Stomach (tissue), 9 donors: ENCODE measurements around the gene TOP2A. TPM values are rescaled to one million over a fixed set of nuclear protein-coding genes. Genes with fewer than 3 reads are reported as not detected.

Source experiments
- DNase-seq, 2 donors: peaks; one replicate each; pipeline versions ENCODE4 v3.0.0 to v3.0.0-alpha.2; 2013 to 2019
- H3K27ac ChIP-seq, 5 donors: fragments of 200-600 bp in 4 of 5; sonication (generic) in 4 of 5; one replicate each; pipeline ENCODE4 v1.5.1; 2013 to 2019; ENCODE audit warnings: mild to moderate bottlenecking in 1 of 5, moderate library complexity in 1 of 5
- H3K27me3 ChIP-seq, 3 donors: fragments of 200-600 bp; sonication (generic); one replicate each; pipeline ENCODE4 v1.5.1; 2017 to 2019; ENCODE audit warnings: mixed run types in 1 of 3
- H3K36me3 ChIP-seq, 4 donors: fragments of 200-600 bp; sonication (generic); 1 replicate in 3 of 4; 2 replicates in 1 of 4; pipeline ENCODE4 v1.5.1; 2016 to 2019
- H3K4me1 ChIP-seq, 4 donors: fragments of 200-600 bp; sonication (generic); one replicate each; pipeline ENCODE4 v1.5.1; 2016 to 2019
- H3K4me3 ChIP-seq, 4 donors: fragments of 200-600 bp; sonication (generic) in 3 of 4; one replicate each; pipeline ENCODE4 v1.5.1; 2016 to 2019; ENCODE audit warnings: mild to moderate bottlenecking in 1 of 4
- H3K9me3 ChIP-seq, 4 donors: fragments of 200-600 bp; sonication (generic); one replicate each; pipeline ENCODE4 v1.5.1; 2016 to 2019
- CTCF ChIP-seq, 7 experiments: fragments of 450-650 bp in 4 of 7; fragments of 200-600 bp in 3 of 7; sonication (generic) in 3 of 7; IDR thresholded peaks; one replicate each; pipeline ENCODE4 v1.5.1; 2016 to 2019; ENCODE audit warnings: antibody characterized with exemption in 7 of 7, control low read depth in 2 of 7, mild to moderate bottlenecking in 1 of 7
- EP300 ChIP-seq: sonication (generic); formaldehyde crosslinking; IDR thresholded peaks from one replicate; pipeline ENCODE4 v1.6.1; 2017; ENCODE audit warnings: antibody characterized with exemption
- POLR2A ChIP-seq, 4 donors: fragments of 450-650 bp; IDR thresholded peaks; one replicate each; pipeline ENCODE4 v1.6.1; 2016; ENCODE audit warnings: antibody characterized with exemption in 4 of 4, control low read depth in 2 of 4, mild to moderate bottlenecking in 1 of 4, moderate library complexity in 1 of 4
- POLR2AphosphoS5 ChIP-seq, 3 donors: sonication (generic); formaldehyde crosslinking; IDR thresholded peaks; one replicate each; pipeline ENCODE4 v1.6.1; 2016; ENCODE audit warnings: antibody characterized with exemption in 3 of 3
- WGBS, 5 donors: extraction: QIAGEN DNeasy Blood & Tissue Kit in 3 of 5; methylation state at CpG; one replicate each; pipeline versions ENCODE4 v1.1.5 to v1.1.7; 2013 to 2018; 5-methylcytosine and 5-hydroxymethylcytosine counted together
- intact Hi-C: fragments of 100-400 bp; cut with DNase I; formaldehyde crosslinking; loops from one replicate; pipeline ENCODE4 v1.15.1; 2023; ENCODE audit warnings: low total_unique reads
- polyA plus RNA-seq, 3 donors: library from polyadenylated mRNA; stranded (reverse); fragments of 200-250 nt; gene quantifications; one replicate each; pipeline ENCODE4 v1.2.3, GENCODE V29; 2013
- total RNA-seq, 5 donors: library from RNA; depleted of rRNA; stranded (reverse); fragments of >200 nt; gene quantifications; one replicate each; pipeline versions ENCODE4 v1.1.0 to v1.2.3, GENCODE V29; 2014 to 2016
- donor health status: healthy with polysubstance abuse.
- donor health status: Bipolar disorder and iron deficiency.
- donor health status: healthy.

The TOP2A gene
- total and polyA plus RNA-seq, 8 donors: 1.2 to 129 (median 13.2) TPM

DNA sequence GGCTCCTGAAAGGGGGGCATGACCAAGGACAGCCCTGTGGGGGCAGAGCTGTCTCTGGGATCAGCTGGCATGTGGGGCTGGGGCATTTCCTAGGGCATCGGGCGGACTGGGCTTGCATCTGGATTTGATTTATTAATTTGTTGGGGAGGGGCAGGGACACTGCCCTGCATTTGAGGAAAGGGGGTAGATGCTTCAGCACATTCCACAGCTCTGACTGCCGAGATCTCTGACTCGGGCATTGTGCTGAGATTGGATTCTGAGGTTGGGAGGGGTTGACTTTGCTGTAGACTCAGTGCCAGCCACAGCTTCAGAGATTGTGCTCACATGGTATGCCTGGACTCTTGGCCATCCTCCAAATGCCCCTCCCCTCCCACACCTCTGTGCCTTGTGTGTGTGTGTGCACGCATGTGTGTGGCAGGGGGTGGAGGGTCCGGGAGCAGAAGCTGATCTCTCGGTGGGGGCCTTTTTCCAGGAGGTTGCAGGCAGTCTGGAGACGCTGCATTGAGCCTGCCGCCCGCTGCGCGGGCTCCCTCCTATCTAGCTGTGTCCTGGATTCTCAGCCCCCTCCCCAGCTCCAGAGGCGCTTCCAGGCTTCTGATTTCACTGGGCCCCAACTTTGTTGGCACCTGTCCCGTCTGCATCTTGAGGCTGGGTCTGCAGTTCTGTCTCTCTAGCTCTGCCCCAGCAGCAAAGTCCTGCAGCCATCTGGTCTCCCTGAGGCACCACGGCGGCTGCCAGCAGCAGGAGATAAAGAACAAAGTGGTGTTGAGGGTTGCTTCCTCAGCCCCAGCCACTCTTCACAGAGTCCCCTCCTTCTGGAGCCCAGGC, 40.5 kb upstream of the TOP2A start:
- no peak overlapping the region for H3K4me3 ChIP-seq
- 11 to 31% (median 26%) methylated on average over 10 to 16 of the region's 16 CpGs for WGBS, 5 donors
- TF ChIP-seq POLR2AphosphoS5 (IDR thresholded peaks at IDR 0.05): peak in 2 of 3 donors; percentile 20 to 27
- TF ChIP-seq EP300: no peak
- no peak for TF ChIP-seq CTCF (IDR thresholded peaks at IDR 0.05)
- H3K36me3 ChIP-seq: peaks cover 12 to 52% (median 48%) of the 10 kb centered on the region in 4 donors
- H3K27me3 ChIP-seq: no peaks in the 10 kb centered on the region
- peak; percentile 62 to 88 for DNase-seq
- H3K27ac ChIP-seq: peak overlapping the region in 4 of 5 donors; percentile 43 to 79 (median 63)
- no peaks in the 10 kb centered on the region for H3K9me3 ChIP-seq
- intact Hi-C loops: no loop called here
- H3K4me1 ChIP-seq: peaks cover 31 to 97% (median 77%) of the 10 kb centered on the region in 4 donors

DNA sequence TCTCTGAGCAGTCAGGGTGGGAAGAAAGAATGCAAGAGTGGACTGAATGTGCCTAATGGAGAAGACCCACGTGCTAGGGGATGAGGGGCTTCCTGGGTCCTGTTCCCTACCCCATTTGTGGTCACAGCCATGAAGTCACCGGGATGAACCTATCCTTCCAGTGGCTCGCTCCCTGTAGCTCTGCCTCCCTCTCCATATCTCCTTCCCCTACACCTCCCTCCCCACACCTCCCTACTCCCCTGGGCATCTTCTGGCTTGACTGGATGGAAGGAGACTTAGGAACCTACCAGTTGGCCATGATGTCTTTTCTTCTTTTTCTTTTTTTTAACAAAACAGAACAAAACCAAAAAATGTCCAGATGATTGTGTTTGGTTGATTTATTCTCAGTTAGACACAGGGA, 39.7 kb upstream of the TOP2A start:
- no peaks in the 10 kb centered on the region for H3K27me3 ChIP-seq
- H3K27ac ChIP-seq: peak overlapping the region in 4 of 5 donors; percentile 43 to 79 (median 63)
- intact Hi-C loops: no loop called here
- 79 to 90% (median 86%) methylated on average over 3 of the region's 3 CpGs for WGBS, 5 donors
- no peak for DNase-seq
- no peak overlapping the region for H3K4me3 ChIP-seq
- no peaks in the 10 kb centered on the region for H3K9me3 ChIP-seq
- peaks cover 13 to 60% (median 54%) of the 10 kb centered on the region in 4 donors for H3K36me3 ChIP-seq
- TF ChIP-seq POLR2AphosphoS5 (IDR thresholded peaks at IDR 0.05) (no peak), POLR2A (IDR thresholded peaks at IDR 0.05) (no peak), CTCF (IDR thresholded peaks at IDR 0.05) (no peak), EP300 (no peak)
- H3K4me1 ChIP-seq: peaks cover 34 to 97% (median 81%) of the 10 kb centered on the region in 4 donors

GRCh38 chr17:40456396-40456951, 38.8 kb upstream of the TOP2A start:
- Histone ChIP-seq H3K27ac (peak overlapping the region in 4 of 5 donors; percentile 43 to 79 (median 63)), H3K36me3 (peaks cover 18 to 61% (median 54%) of the 10 kb centered on the region in 4 donors), H3K9me3 (no peaks in the 10 kb centered on the region), H3K4me1 (peaks cover 40 to 97% (median 80%) of the 10 kb centered on the region in 4 donors), H3K4me3 (no peak overlapping the region), H3K27me3 (no peaks in the 10 kb centered on the region)
- 59 to 81% (median 75%) methylated on average over 15 to 16 of the region's 16 CpGs for WGBS, 5 donors
- DNase-seq: no peak
- intact Hi-C loops: no loop called here
- no peak for TF ChIP-seq POLR2AphosphoS5 (IDR thresholded peaks at IDR 0.05)
- no peak for TF ChIP-seq CTCF (IDR thresholded peaks at IDR 0.05)
- TF ChIP-seq EP300: no peak
- TF ChIP-seq POLR2A (IDR thresholded peaks at IDR 0.05): no peak

- Histone ChIP-seq H3K36me3 (peaks cover 18 to 61% (median 54%) of the 10 kb centered on the region in 4 donors), H3K9me3 (no peaks in the 10 kb centered on the region), H3K27me3 (no peaks in the 10 kb centered on the region), H3K27ac (peak overlapping the region in 3 of 5 donors; percentile 41 to 93 (median 92)), H3K4me1 (peaks cover 50 to 96% (median 75%) of the 10 kb centered on the region in 4 donors), H3K4me3 (no peak overlapping the region)
- DNase-seq: no peak
- intact Hi-C loops: no loop called here
- TF ChIP-seq POLR2AphosphoS5 (IDR thresholded peaks at IDR 0.05) (no peak), EP300 (no peak), POLR2A (IDR thresholded peaks at IDR 0.05) (no peak), CTCF (IDR thresholded peaks at IDR 0.05) (no peak)
- WGBS, 5 donors: 71 to 86% (median 75%) methylated on average over 2 of the region's 2 CpGs
Measured at GRCh38 chr17:40454613-40454995, 36.9 kb upstream of the TOP2A start.
